GM19240 (cell line): ENCODE measurements around the gene SAMD4B.

ENCODE experiments used
- DNase-seq: peaks from one replicate; pipeline ENCODE4 v3.0.0; 2011; ENCODE audit warnings: low spot score; ENCODE audit not compliant: insufficient read length

Gene SAMD4B

GRCh38 chr19:39425744-39426143, 83.5 kb downstream of the SAMD4B start:
- DNase-seq = no peak

GRCh38 chr19:39426170-39426569, 83.9 kb downstream of the SAMD4B start:
- no peak for DNase-seq

- DNase-seq = no peak
Observed at GRCh38 chr19:39427707-39428106, 85.5 kb downstream of the SAMD4B start.

- DNase-seq = no peak
Observed at GRCh38 chr19:39428283-39429112, 86.3 kb downstream of the SAMD4B start.

GRCh38 chr19:39430675-39431593, 88.7 kb downstream of the SAMD4B start:
- DNase-seq = peak; percentile 61

- no peak for DNase-seq
Observed at GRCh38 chr19:39432677-39433025, 90.4 kb downstream of the SAMD4B start.

- no peak for DNase-seq
Observed at GRCh38 chr19:39433480-39434079, 91.4 kb downstream of the SAMD4B start.

GRCh38 chr19:39434123-39435076, 92.2 kb downstream of the SAMD4B start:
- DNase-seq = no peak
